ENCODE data around the gene SORCS2. TPM values are rescaled to one million over a fixed set of nuclear protein-coding genes. Genes with fewer than 3 reads are reported as not detected.

SORCS2 gene
- total RNA-seq, 1 experiment from 2014 or later = not detected

- Mint-ChIP-seq H3K4me3 (ENCODE audit: low read depth, unreplicated experiment) (no peak overlapping the region), H3K36me3 (ENCODE audit: insufficient read depth, unreplicated experiment) (no peaks in the 10 kb centered on the region), H3K27me3 (ENCODE audit: unreplicated experiment) (peaks cover 73% of the 10 kb centered on the region), H3K4me1 (ENCODE audit: low read depth, unreplicated experiment) (no peaks in the 10 kb centered on the region), H3K9me3 (ENCODE audit: low read depth, unreplicated experiment) (no peaks in the 10 kb centered on the region), H3K27ac (ENCODE audit: unreplicated experiment) (no peak overlapping the region)
- no TSS peak for BruUV-seq (replicated peaks)
- TF ChIP-seq CTCF (IDR thresholded peaks at IDR 0.05; ENCODE audit: unreplicated experiment) = no peak
- CTCF ChIA-PET = no interaction called here
- no peak for DNase-seq
- intact Hi-C loops (cut with micrococcal nuclease; ENCODE audit: unreplicated experiment) = no loop called here
Observed at GRCh38 chr4:7694324-7694723, 502.0 kb downstream of the SORCS2 start.

DNA sequence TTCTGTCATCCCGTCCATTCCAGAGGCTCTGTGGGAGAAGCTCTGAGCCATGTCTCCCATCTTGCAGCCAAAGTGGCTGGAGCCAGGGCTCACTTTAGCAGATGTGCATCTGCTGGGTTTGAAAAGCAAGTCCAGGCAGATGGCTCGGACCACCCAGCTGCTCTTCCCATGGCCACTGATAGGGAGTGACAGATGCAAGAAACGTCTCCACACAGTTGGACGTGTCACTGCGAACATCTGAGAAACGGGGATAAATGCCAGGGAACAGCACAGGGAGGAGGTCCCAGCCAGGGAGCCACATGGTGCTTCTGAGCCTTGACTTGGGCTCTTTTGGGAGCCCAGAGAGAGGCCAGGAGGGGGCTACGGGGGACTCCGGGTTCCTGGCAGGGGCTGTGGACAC, 505.0 kb downstream of the SORCS2 start:
- Mint-ChIP-seq H3K4me3 (ENCODE audit: low read depth, unreplicated experiment) (no peak overlapping the region), H3K36me3 (ENCODE audit: insufficient read depth, unreplicated experiment) (no peaks in the 10 kb centered on the region), H3K27ac (ENCODE audit: unreplicated experiment) (no peak overlapping the region), H3K4me1 (ENCODE audit: low read depth, unreplicated experiment) (no peaks in the 10 kb centered on the region), H3K27me3 (ENCODE audit: unreplicated experiment) (peaks cover 95% of the 10 kb centered on the region), H3K9me3 (ENCODE audit: low read depth, unreplicated experiment) (no peaks in the 10 kb centered on the region)
- intact Hi-C loops (cut with micrococcal nuclease; ENCODE audit: unreplicated experiment) = no loop called here
- CTCF ChIA-PET = no interaction called here
- no TSS peak for BruUV-seq (replicated peaks)
- DNase-seq = no peak
- no peak for TF ChIP-seq CTCF (IDR thresholded peaks at IDR 0.05; ENCODE audit: unreplicated experiment)

- TF ChIP-seq CTCF (IDR thresholded peaks at IDR 0.05; ENCODE audit: unreplicated experiment) = no peak
- intact Hi-C loops (cut with micrococcal nuclease; ENCODE audit: unreplicated experiment) = no loop called here
- Mint-ChIP-seq H3K4me3 (ENCODE audit: low read depth, unreplicated experiment) (no peak overlapping the region), H3K27me3 (ENCODE audit: unreplicated experiment) (peaks cover 95% of the 10 kb centered on the region), H3K9me3 (ENCODE audit: low read depth, unreplicated experiment) (no peaks in the 10 kb centered on the region), H3K4me1 (ENCODE audit: low read depth, unreplicated experiment) (no peaks in the 10 kb centered on the region), H3K36me3 (ENCODE audit: insufficient read depth, unreplicated experiment) (no peaks in the 10 kb centered on the region), H3K27ac (ENCODE audit: unreplicated experiment) (no peak overlapping the region)
- no peak for DNase-seq
- no TSS peak for BruUV-seq (replicated peaks)
- CTCF ChIA-PET = no interaction called here
Observed at GRCh38 chr4:7697821-7698220, 505.5 kb downstream of the SORCS2 start.

DNA sequence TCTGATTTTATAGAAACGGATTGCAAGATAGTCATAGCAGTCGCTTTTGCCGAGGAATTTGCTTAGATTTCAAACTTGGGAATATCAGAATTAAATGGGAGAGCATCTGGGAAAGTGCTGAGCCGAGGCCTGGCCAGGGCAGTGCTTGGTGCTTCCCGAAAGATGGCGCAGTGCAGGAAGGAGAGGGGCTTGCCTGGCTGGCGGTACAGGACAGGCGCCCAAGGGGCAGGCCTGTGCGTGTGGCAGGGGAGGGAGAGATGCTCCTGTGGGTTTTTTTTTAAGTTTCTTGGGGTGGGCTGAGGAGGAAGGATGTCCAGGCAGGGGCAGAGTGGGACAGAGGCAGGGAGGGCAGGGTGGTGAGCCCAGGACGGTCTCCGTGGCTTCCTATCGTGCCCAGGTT, 506.2 kb downstream of the SORCS2 start:
- TF ChIP-seq CTCF (IDR thresholded peaks at IDR 0.05; ENCODE audit: unreplicated experiment) = no peak
- Mint-ChIP-seq H3K4me3 (ENCODE audit: low read depth, unreplicated experiment) (no peak overlapping the region), H3K36me3 (ENCODE audit: insufficient read depth, unreplicated experiment) (no peaks in the 10 kb centered on the region), H3K27me3 (ENCODE audit: unreplicated experiment) (peaks cover 95% of the 10 kb centered on the region), H3K9me3 (ENCODE audit: low read depth, unreplicated experiment) (no peaks in the 10 kb centered on the region), H3K27ac (ENCODE audit: unreplicated experiment) (no peak overlapping the region), H3K4me1 (ENCODE audit: low read depth, unreplicated experiment) (no peaks in the 10 kb centered on the region)
- CTCF ChIA-PET = no interaction called here
- BruUV-seq (replicated peaks) = no TSS peak
- intact Hi-C loops (cut with micrococcal nuclease; ENCODE audit: unreplicated experiment) = no loop called here
- no peak for DNase-seq

- Mint-ChIP-seq H3K4me1 (ENCODE audit: low read depth, unreplicated experiment) (no peaks in the 10 kb centered on the region), H3K27ac (ENCODE audit: unreplicated experiment) (no peak overlapping the region), H3K36me3 (ENCODE audit: insufficient read depth, unreplicated experiment) (no peaks in the 10 kb centered on the region), H3K27me3 (ENCODE audit: unreplicated experiment) (peaks cover 95% of the 10 kb centered on the region), H3K9me3 (ENCODE audit: low read depth, unreplicated experiment) (no peaks in the 10 kb centered on the region), H3K4me3 (ENCODE audit: low read depth, unreplicated experiment) (no peak overlapping the region)
- BruUV-seq (replicated peaks) = no TSS peak
- CTCF ChIA-PET = no interaction called here
- TF ChIP-seq CTCF (IDR thresholded peaks at IDR 0.05; ENCODE audit: unreplicated experiment) = no peak
- intact Hi-C loops (cut with micrococcal nuclease; ENCODE audit: unreplicated experiment) = no loop called here
- no peak for DNase-seq
Observed at GRCh38 chr4:7699031-7699430, 506.7 kb downstream of the SORCS2 start.
